Endothelial cell of umbilical vein (primary cell): ENCODE data around the gene VSTM4.

Source experiments
- FOS ChIP-seq: IDR thresholded peaks from 2 replicates; pipeline ENCODE4 v1.6.1; 2011; ENCODE audit warnings: mild to moderate bottlenecking, low read length, moderate library complexity, borderline replicate concordance; ENCODE audit not compliant: insufficient read depth
- MAX ChIP-seq: IDR thresholded peaks from 2 replicates; pipeline ENCODE4 v1.6.1; 2011; ENCODE audit not compliant: insufficient read depth, insufficient read length
- TF ChIP-seq, protein P1 (sequence below), 2 donors: IDR thresholded peaks; 1 replicate in 1 of 2; 2 replicates in 1 of 2; pipeline ENCODE4 v1.5.1; 2011; ENCODE audit warnings: low read length in 2 of 2, mild to moderate bottlenecking in 2 of 2, moderate library complexity in 2 of 2, control low read depth in 1 of 2, inconsistent platforms in 1 of 2, low read depth in 1 of 2; ENCODE audit not compliant: insufficient read depth in 1 of 2; ENCODE audit errors: extremely low read depth in 1 of 2

DNA sequence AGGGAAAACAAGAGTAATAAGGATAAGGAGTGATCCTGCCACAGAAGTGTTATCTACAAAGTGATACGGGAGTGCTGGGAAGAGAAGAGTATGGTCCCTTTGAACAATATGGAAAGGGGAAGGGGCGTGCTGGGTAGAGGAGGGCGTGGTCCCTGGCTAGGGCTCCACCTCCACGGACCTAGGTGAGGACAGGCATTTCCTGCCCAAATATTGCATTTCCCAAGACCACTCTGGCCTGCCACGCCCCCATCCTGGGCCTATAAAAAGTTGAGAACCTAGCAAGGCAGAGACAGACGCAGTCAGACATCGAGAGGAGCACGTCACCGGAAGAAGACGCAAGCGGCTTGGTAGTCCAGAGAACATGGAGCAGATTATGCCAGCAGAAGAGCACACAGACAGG, 22.8 kb downstream of the VSTM4 start:
- TF ChIP-seq FOS (no peak), MAX (no peak)
- TF ChIP-seq, protein P1, sequence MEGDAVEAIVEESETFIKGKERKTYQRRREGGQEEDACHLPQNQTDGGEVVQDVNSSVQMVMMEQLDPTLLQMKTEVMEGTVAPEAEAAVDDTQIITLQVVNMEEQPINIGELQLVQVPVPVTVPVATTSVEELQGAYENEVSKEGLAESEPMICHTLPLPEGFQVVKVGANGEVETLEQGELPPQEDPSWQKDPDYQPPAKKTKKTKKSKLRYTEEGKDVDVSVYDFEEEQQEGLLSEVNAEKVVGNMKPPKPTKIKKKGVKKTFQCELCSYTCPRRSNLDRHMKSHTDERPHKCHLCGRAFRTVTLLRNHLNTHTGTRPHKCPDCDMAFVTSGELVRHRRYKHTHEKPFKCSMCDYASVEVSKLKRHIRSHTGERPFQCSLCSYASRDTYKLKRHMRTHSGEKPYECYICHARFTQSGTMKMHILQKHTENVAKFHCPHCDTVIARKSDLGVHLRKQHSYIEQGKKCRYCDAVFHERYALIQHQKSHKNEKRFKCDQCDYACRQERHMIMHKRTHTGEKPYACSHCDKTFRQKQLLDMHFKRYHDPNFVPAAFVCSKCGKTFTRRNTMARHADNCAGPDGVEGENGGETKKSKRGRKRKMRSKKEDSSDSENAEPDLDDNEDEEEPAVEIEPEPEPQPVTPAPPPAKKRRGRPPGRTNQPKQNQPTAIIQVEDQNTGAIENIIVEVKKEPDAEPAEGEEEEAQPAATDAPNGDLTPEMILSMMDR (IDR thresholded peaks at IDR 0.05; ENCODE audit: extremely low read depth in 1 of 2, insufficient read depth in 1 of 2, low read depth in 1 of 2, low read length in 2 of 2) = no peak
